Activated CD8-positive, alpha-beta T cell treated with anti-CD3 and anti-CD28 coated beads for 36 hours (primary cell): ENCODE measurements around the gene ABCC9. TPM values are rescaled to one million over a fixed set of nuclear protein-coding genes. Genes with fewer than 3 reads are reported as not detected.

Experiments used
- ATAC-seq: fragments of 200-7000 bp; cut with Tn5 transposase; one replicate; pipeline ENCODE4 v1.10.0; 2021; ENCODE audit warnings: mild to moderate bottlenecking, moderate library complexity
- CTCF ChIA-PET: fragments of 350-600 bp; sonication (Branson Sonifier 250); formaldehyde crosslinking; loops from one replicate; lab custom pipeline; 2021; ENCODE audit warnings: antibody characterized with exemption; lab: Charles Lee
- POLR2A ChIA-PET: fragments of 350-600 bp; sonication (Branson Sonifier 250); formaldehyde crosslinking; loops from one replicate; lab custom pipeline; 2021; ENCODE audit warnings: antibody characterized with exemption; lab: Charles Lee
- DNase-seq: peaks from one replicate; pipeline ENCODE4 v3.0.0-alpha.2; 2020
- H3K27ac Mint-ChIP-seq: one replicate; pipeline ENCODE4 v1.8.0; 2021; ENCODE audit warnings: mild to moderate bottlenecking, mixed read lengths
- H3K27me3 Mint-ChIP-seq: one replicate; pipeline ENCODE4 v1.8.0; 2021; ENCODE audit warnings: mixed read lengths
- H3K36me3 Mint-ChIP-seq: one replicate; pipeline ENCODE4 v1.8.0; 2021; ENCODE audit warnings: low read depth, mixed read lengths
- H3K4me1 Mint-ChIP-seq: one replicate; pipeline ENCODE4 v1.8.0; 2021; ENCODE audit warnings: low read depth, mixed read lengths
- H3K4me3 Mint-ChIP-seq: one replicate; pipeline ENCODE4 v1.8.0; 2021; ENCODE audit warnings: mild to moderate bottlenecking, moderate library complexity, mixed read lengths
- H3K9me3 Mint-ChIP-seq: one replicate; pipeline ENCODE4 v1.8.0; 2021; ENCODE audit warnings: mixed read lengths
- CTCF ChIP-seq: fragments of 200-600 bp; IDR thresholded peaks from one replicate; pipeline ENCODE4 v1.8.0; 2022; ENCODE audit warnings: antibody characterized with exemption, mild to moderate bottlenecking
- intact Hi-C: fragments of 100-400 bp; cut with micrococcal nuclease; formaldehyde crosslinking; loops from one replicate; pipeline ENCODE4 v1.10.0; 2022
- total RNA-seq, 2 experiments: library from RNA; stranded (reverse); gene quantifications; one replicate each; pipeline ENCODE4 v1.2.3, GENCODE V29; 2021

ABCC9 gene
- total RNA-seq, 2 experiments from 2014 or later = not detected

GRCh38 chr12:21851151-21851550 lies 90.1 kb downstream of the ABCC9 start:
- H3K9me3 Mint-ChIP-seq = no peaks in the 10 kb centered on the region
- no peak overlapping the region for H3K27ac Mint-ChIP-seq
- peaks cover 3% of the 10 kb centered on the region for H3K27me3 Mint-ChIP-seq
- H3K4me1 Mint-ChIP-seq = no peaks in the 10 kb centered on the region
- no peak for TF ChIP-seq CTCF
- intact Hi-C loops = no loop called here
- no peaks in the 10 kb centered on the region for H3K36me3 Mint-ChIP-seq
- ATAC-seq = no peak
- ChIA-PET CTCF (no interaction called here), POLR2A (no interaction called here)
- no peak overlapping the region for H3K4me3 Mint-ChIP-seq
- DNase-seq = no peak

DNA sequence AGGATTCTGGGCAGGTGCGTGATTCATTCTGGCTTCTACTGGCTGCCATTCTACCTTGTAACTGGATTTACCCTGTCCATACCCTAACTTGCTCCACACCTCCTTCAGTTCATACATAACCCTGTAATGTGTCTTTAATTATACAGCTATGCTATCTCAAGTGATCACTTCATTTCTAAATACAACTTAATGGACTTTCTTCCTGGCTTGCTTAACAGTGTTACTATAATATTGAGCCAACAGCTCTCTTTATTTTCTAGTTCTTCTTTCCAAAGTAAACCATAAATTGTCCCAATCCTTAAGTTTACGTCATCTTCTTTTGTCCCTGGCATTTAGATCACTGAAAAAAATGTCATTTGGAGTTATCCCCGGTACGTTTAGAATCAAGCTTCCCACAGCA lies 90.8 kb downstream of the ABCC9 start:
- H3K4me1 Mint-ChIP-seq = no peaks in the 10 kb centered on the region
- H3K36me3 Mint-ChIP-seq = no peaks in the 10 kb centered on the region

GRCh38 chr12:21849878-21850277 lies 91.3 kb downstream of the ABCC9 start:
- ChIA-PET CTCF (interaction anchor here (2.1 kb wide), 1 partner anchor 168 kb away, joined by 5 read pairs; no protein-coding TSS in a partner anchor), POLR2A (no interaction called here)
- no peak for TF ChIP-seq CTCF
- H3K27me3 Mint-ChIP-seq = peaks cover 3% of the 10 kb centered on the region
- H3K4me1 Mint-ChIP-seq = no peaks in the 10 kb centered on the region
- no peak overlapping the region for H3K4me3 Mint-ChIP-seq
- ATAC-seq (no peak), DNase-seq (no peak)
- H3K9me3 Mint-ChIP-seq = no peaks in the 10 kb centered on the region
- no peak overlapping the region for H3K27ac Mint-ChIP-seq
- intact Hi-C loops = no loop called here
- H3K36me3 Mint-ChIP-seq = no peaks in the 10 kb centered on the region

More for the DNA sequence above, 90.8 kb downstream of the ABCC9 start:
- no peak overlapping the region for H3K4me3 Mint-ChIP-seq
- ChIA-PET CTCF (interaction anchor here (2.1 kb wide), 1 partner anchor 168 kb away, joined by 5 read pairs; no protein-coding TSS in a partner anchor), POLR2A (no interaction called here)
- no peak for ATAC-seq
- no peak for TF ChIP-seq CTCF
- no peak overlapping the region for H3K27ac Mint-ChIP-seq
- intact Hi-C loops = no loop called here
- no peak for DNase-seq
- H3K27me3 Mint-ChIP-seq = peaks cover 3% of the 10 kb centered on the region
- H3K9me3 Mint-ChIP-seq = no peaks in the 10 kb centered on the region

DNA sequence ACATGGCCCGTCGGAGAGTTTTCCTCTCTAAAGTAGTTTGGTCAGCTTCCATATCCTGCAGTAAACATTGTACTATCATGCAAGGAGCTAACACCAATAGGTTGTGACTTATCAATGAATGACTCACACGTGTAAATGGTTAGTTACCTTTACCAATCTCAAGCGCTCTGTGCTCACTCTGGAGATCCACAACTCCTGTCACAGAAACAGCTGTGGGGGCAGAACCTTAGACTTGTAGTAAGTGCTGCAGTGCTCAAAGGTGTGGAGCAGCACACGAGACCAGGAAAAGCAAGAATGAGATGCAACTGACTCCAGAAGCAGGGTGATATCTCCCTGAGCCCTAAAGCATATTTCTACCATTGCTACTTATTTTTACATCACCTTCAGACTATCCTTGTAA lies 93.0 kb downstream of the ABCC9 start:
- DNase-seq = no peak
- Mint-ChIP-seq H3K36me3 (no peaks in the 10 kb centered on the region), H3K4me1 (no peaks in the 10 kb centered on the region), H3K9me3 (no peaks in the 10 kb centered on the region), H3K27ac (no peak overlapping the region), H3K4me3 (no peak overlapping the region), H3K27me3 (peaks cover 3% of the 10 kb centered on the region)
- ChIA-PET CTCF (no interaction called here), POLR2A (no interaction called here)
- ATAC-seq = no peak
- TF ChIP-seq CTCF = no peak
- intact Hi-C loops = no loop called here

DNA sequence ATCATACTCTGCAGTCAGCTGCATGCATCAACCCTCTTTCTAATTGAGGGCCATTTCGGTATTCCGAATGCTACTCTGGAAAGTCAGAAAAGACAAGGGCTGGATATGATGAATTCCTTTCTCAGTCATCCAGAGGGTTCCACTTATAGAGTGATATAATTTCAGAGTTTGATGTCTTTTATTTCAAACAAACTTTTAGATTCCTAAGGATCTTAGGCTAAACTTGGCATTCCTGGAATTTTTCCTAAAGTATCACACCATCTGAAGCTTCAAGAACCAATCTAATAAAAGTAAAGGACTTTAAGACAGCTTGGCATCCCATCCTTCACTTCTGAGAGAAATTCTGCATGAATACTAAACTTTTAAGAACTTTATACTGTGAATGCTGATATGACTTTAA lies 97.4 kb downstream of the ABCC9 start:
- no peaks in the 10 kb centered on the region for H3K36me3 Mint-ChIP-seq
- no peak for ATAC-seq
- H3K9me3 Mint-ChIP-seq = no peaks in the 10 kb centered on the region
- H3K4me1 Mint-ChIP-seq = no peaks in the 10 kb centered on the region
- H3K27ac Mint-ChIP-seq = no peak overlapping the region
- DNase-seq = no peak
- POLR2A ChIA-PET = no interaction called here
- H3K27me3 Mint-ChIP-seq = peaks cover 5% of the 10 kb centered on the region
- CTCF ChIA-PET = no interaction called here
- TF ChIP-seq CTCF = no peak
- intact Hi-C loops = no loop called here
- no peak overlapping the region for H3K4me3 Mint-ChIP-seq
